ENCODE data around the gene DLGAP4.

DLGAP4 gene

GRCh38 chr20:36307412-36308325, 1.5 kb downstream of the DLGAP4 start:
- Mint-ChIP-seq H3K4me1 (peaks cover 9% of the 10 kb centered on the region), H3K4me3 (peak overlapping the region; percentile 64), H3K36me3 (ENCODE audit: low read depth) (no peaks in the 10 kb centered on the region), H3K9me3 (no peaks in the 10 kb centered on the region), H3K27me3 (ENCODE audit: low read depth, poor library complexity) (peaks cover 93% of the 10 kb centered on the region), H3K27ac (no peak overlapping the region)
- TF ChIP-seq CTCF (IDR thresholded peaks at IDR 0.05): no peak
- no peak for DNase-seq

GRCh38 chr20:36308353-36308752, 2.2 kb downstream of the DLGAP4 start:
- H3K4me3 Mint-ChIP-seq: no peak overlapping the region
- no peak overlapping the region for H3K27ac Mint-ChIP-seq
- H3K27me3 Mint-ChIP-seq (ENCODE audit: low read depth, poor library complexity): peaks cover 90% of the 10 kb centered on the region

GRCh38 chr20:36308986-36309385, 2.8 kb downstream of the DLGAP4 start:
- Mint-ChIP-seq H3K27me3 (ENCODE audit: low read depth, poor library complexity) (peaks cover 83% of the 10 kb centered on the region), H3K27ac (no peak overlapping the region), H3K36me3 (ENCODE audit: low read depth) (no peaks in the 10 kb centered on the region), H3K4me1 (peaks cover 9% of the 10 kb centered on the region), H3K4me3 (no peak overlapping the region), H3K9me3 (no peaks in the 10 kb centered on the region)
- DNase-seq: no peak
- no peak for TF ChIP-seq CTCF (IDR thresholded peaks at IDR 0.05)

More at GRCh38 chr20:36308353-36308752, 2.2 kb downstream of the DLGAP4 start:
- H3K4me1 Mint-ChIP-seq: peaks cover 9% of the 10 kb centered on the region
- no peak for DNase-seq
- H3K9me3 Mint-ChIP-seq: no peaks in the 10 kb centered on the region
- no peak for TF ChIP-seq CTCF (IDR thresholded peaks at IDR 0.05)
- H3K36me3 Mint-ChIP-seq (ENCODE audit: low read depth): no peaks in the 10 kb centered on the region

- no peak for TF ChIP-seq CTCF (IDR thresholded peaks at IDR 0.05)
- H3K4me3 Mint-ChIP-seq: no peak overlapping the region
- no peaks in the 10 kb centered on the region for H3K36me3 Mint-ChIP-seq (ENCODE audit: low read depth)
- DNase-seq: no peak
- H3K4me1 Mint-ChIP-seq: peaks cover 9% of the 10 kb centered on the region
- no peak overlapping the region for H3K27ac Mint-ChIP-seq
- no peaks in the 10 kb centered on the region for H3K9me3 Mint-ChIP-seq
- H3K27me3 Mint-ChIP-seq (ENCODE audit: low read depth, poor library complexity): peaks cover 78% of the 10 kb centered on the region
These were observed 3.5 kb downstream of the DLGAP4 start for GRCh38 chr20:36309643-36310042.

GRCh38 chr20:36310215-36310981, 4.3 kb downstream of the DLGAP4 start:
- Mint-ChIP-seq H3K27me3 (ENCODE audit: low read depth, poor library complexity) (peaks cover 75% of the 10 kb centered on the region), H3K36me3 (ENCODE audit: low read depth) (no peaks in the 10 kb centered on the region), H3K4me1 (peaks cover 2% of the 10 kb centered on the region), H3K4me3 (no peak overlapping the region), H3K27ac (no peak overlapping the region), H3K9me3 (no peaks in the 10 kb centered on the region)
- no peak for TF ChIP-seq CTCF (IDR thresholded peaks at IDR 0.05)
- DNase-seq: no peak
